Central memory CD8-positive, alpha-beta T cell (primary cell): ENCODE data around the gene CD209.

Experiments used
- ATAC-seq: fragments of 150-1000 bp; cut with Tn5 transposase; replicated peaks from 2 replicates; pipeline ENCODE4 v1.10.0; 2022; ENCODE audit warnings: mild to moderate bottlenecking, moderate FRiP score, moderate number of reproducible peaks; ENCODE audit not compliant: poor library complexity, severe bottlenecking; ENCODE audit errors: extremely low read depth
- DNase-seq, 2 donors: peaks; one replicate each; pipeline ENCODE4 v3.0.0; 2021; ENCODE audit warnings: low spot score in 2 of 2
- H3K27ac Mint-ChIP-seq: one replicate; pipeline ENCODE4 v1.8.0; 2022; ENCODE audit warnings: low read depth, mild to moderate bottlenecking, moderate library complexity, mixed read lengths
- H3K27me3 Mint-ChIP-seq: one replicate; pipeline ENCODE4 v1.8.0; 2022; ENCODE audit warnings: mixed read lengths
- H3K36me3 Mint-ChIP-seq: one replicate; pipeline ENCODE4 v1.8.0; 2022; ENCODE audit warnings: mild to moderate bottlenecking, moderate library complexity, mixed read lengths; ENCODE audit not compliant: insufficient read depth
- H3K4me1 Mint-ChIP-seq: one replicate; pipeline ENCODE4 v1.8.0; 2022; ENCODE audit warnings: mixed read lengths
- H3K4me3 Mint-ChIP-seq: one replicate; pipeline ENCODE4 v1.8.0; 2022; ENCODE audit warnings: mild to moderate bottlenecking, moderate library complexity, mixed read lengths
- H3K9me3 Mint-ChIP-seq: one replicate; pipeline ENCODE4 v1.8.0; 2022; ENCODE audit warnings: mixed read lengths

Gene CD209

GRCh38 chr19:7742991-7743390 is 4.3 kb downstream of the CD209 start:
- H3K36me3 Mint-ChIP-seq, result peaks cover 2% of the 10 kb centered on the region
- no peak for ATAC-seq

GRCh38 chr19:7742575-7742974 is 4.8 kb downstream of the CD209 start:
- Mint-ChIP-seq H3K27ac (no peak overlapping the region), H3K27me3 (peaks cover 13% of the 10 kb centered on the region), H3K36me3 (peaks cover 2% of the 10 kb centered on the region), H3K9me3 (no peaks in the 10 kb centered on the region), H3K4me1 (no peaks in the 10 kb centered on the region), H3K4me3 (no peak overlapping the region)
- DNase-seq (no peak), ATAC-seq (no peak)

More at GRCh38 chr19:7742991-7743390, 4.3 kb downstream of the CD209 start:
- no peak for DNase-seq
- Mint-ChIP-seq H3K4me3 (no peak overlapping the region), H3K4me1 (no peaks in the 10 kb centered on the region), H3K27me3 (peaks cover 13% of the 10 kb centered on the region), H3K9me3 (peaks cover 3% of the 10 kb centered on the region), H3K27ac (no peak overlapping the region)

- no peak for DNase-seq
- H3K4me1 Mint-ChIP-seq, result no peaks in the 10 kb centered on the region
- peaks cover 22% of the 10 kb centered on the region for H3K27me3 Mint-ChIP-seq
- H3K9me3 Mint-ChIP-seq, result no peaks in the 10 kb centered on the region
- H3K27ac Mint-ChIP-seq, result no peak overlapping the region
- H3K4me3 Mint-ChIP-seq, result no peak overlapping the region
- peaks cover 2% of the 10 kb centered on the region for H3K36me3 Mint-ChIP-seq
- no peak for ATAC-seq
Measured at GRCh38 chr19:7740682-7741054, 6.7 kb downstream of the CD209 start.

GRCh38 chr19:7739801-7740681 is 7.3 kb downstream of the CD209 start:
- peaks cover 2% of the 10 kb centered on the region for H3K36me3 Mint-ChIP-seq
- ATAC-seq (no peak), DNase-seq (no peak)
- no peaks in the 10 kb centered on the region for H3K4me1 Mint-ChIP-seq
- no peak overlapping the region for H3K4me3 Mint-ChIP-seq
- no peaks in the 10 kb centered on the region for H3K9me3 Mint-ChIP-seq
- H3K27ac Mint-ChIP-seq, result no peak overlapping the region
- peaks cover 22% of the 10 kb centered on the region for H3K27me3 Mint-ChIP-seq

GRCh38 chr19:7739211-7739755 is 8.1 kb downstream of the CD209 start:
- Mint-ChIP-seq H3K36me3 (peaks cover 2% of the 10 kb centered on the region), H3K4me3 (no peak overlapping the region), H3K27ac (no peak overlapping the region), H3K9me3 (no peaks in the 10 kb centered on the region), H3K4me1 (peaks cover 3% of the 10 kb centered on the region), H3K27me3 (peaks cover 29% of the 10 kb centered on the region)
- ATAC-seq (no peak), DNase-seq (no peak)

- no peak overlapping the region for H3K4me3 Mint-ChIP-seq
- ATAC-seq, result no peak
- peaks cover 39% of the 10 kb centered on the region for H3K27me3 Mint-ChIP-seq
- no peaks in the 10 kb centered on the region for H3K9me3 Mint-ChIP-seq
- no peak overlapping the region for H3K27ac Mint-ChIP-seq
- peaks cover 5% of the 10 kb centered on the region for H3K4me1 Mint-ChIP-seq
- peaks cover 2% of the 10 kb centered on the region for H3K36me3 Mint-ChIP-seq
- no peak for DNase-seq
Measured at GRCh38 chr19:7738023-7738422, 9.3 kb downstream of the CD209 start.

- Mint-ChIP-seq H3K36me3 (peaks cover 2% of the 10 kb centered on the region), H3K4me3 (no peak overlapping the region), H3K27me3 (peaks cover 47% of the 10 kb centered on the region), H3K4me1 (peaks cover 5% of the 10 kb centered on the region), H3K9me3 (no peaks in the 10 kb centered on the region), H3K27ac (no peak overlapping the region)
- no peak for ATAC-seq
- no peak for DNase-seq
Measured at GRCh38 chr19:7737215-7737614, 10.1 kb downstream of the CD209 start.

GRCh38 chr19:7736148-7736547 is 11.2 kb downstream of the CD209 start:
- DNase-seq (no peak), ATAC-seq (no peak)
- peaks cover 2% of the 10 kb centered on the region for H3K36me3 Mint-ChIP-seq
- peaks cover 58% of the 10 kb centered on the region for H3K27me3 Mint-ChIP-seq
- H3K4me1 Mint-ChIP-seq, result peaks cover 5% of the 10 kb centered on the region
- peak overlapping the region; percentile 53 for H3K27ac Mint-ChIP-seq
- H3K4me3 Mint-ChIP-seq, result no peak overlapping the region
- H3K9me3 Mint-ChIP-seq, result no peaks in the 10 kb centered on the region

- Mint-ChIP-seq H3K36me3 (peaks cover 3% of the 10 kb centered on the region), H3K4me3 (no peak overlapping the region), H3K9me3 (no peaks in the 10 kb centered on the region), H3K27ac (no peak overlapping the region), H3K4me1 (peaks cover 5% of the 10 kb centered on the region), H3K27me3 (peaks cover 74% of the 10 kb centered on the region)
- no peak for ATAC-seq
- no peak for DNase-seq
Measured at GRCh38 chr19:7734220-7735203, 12.8 kb downstream of the CD209 start.

- H3K27me3 Mint-ChIP-seq, result peaks cover 85% of the 10 kb centered on the region
- H3K4me3 Mint-ChIP-seq, result no peak overlapping the region
- no peak for DNase-seq
- H3K9me3 Mint-ChIP-seq, result no peaks in the 10 kb centered on the region
- H3K4me1 Mint-ChIP-seq, result peaks cover 6% of the 10 kb centered on the region
- no peak for ATAC-seq
- no peak overlapping the region for H3K27ac Mint-ChIP-seq
- H3K36me3 Mint-ChIP-seq, result peaks cover 3% of the 10 kb centered on the region
Measured at GRCh38 chr19:7733376-7733775, 14.0 kb downstream of the CD209 start.

- peaks cover 88% of the 10 kb centered on the region for H3K27me3 Mint-ChIP-seq
- peaks cover 10% of the 10 kb centered on the region for H3K4me1 Mint-ChIP-seq
- no peaks in the 10 kb centered on the region for H3K9me3 Mint-ChIP-seq
- no peak within 1 kb of the TSS for H3K4me3 Mint-ChIP-seq
- ATAC-seq (no peak), DNase-seq (no peak)
- peaks cover 1% of the 10 kb centered on the region for H3K36me3 Mint-ChIP-seq
- H3K27ac Mint-ChIP-seq, result no peak within 1 kb of the TSS
Measured at GRCh38 chr19:7732045-7732444, 15.3 kb downstream of the CD209 start, which contains the start of gene CLEC4G. Gene CLEC4G (minus strand): TSS chr19:7732110. CDS start chr19:7732102, 8 bp downstream.

GRCh38 chr19:7731615-7732014 is 15.7 kb downstream of the CD209 start:
- H3K4me1 Mint-ChIP-seq, result peaks cover 10% of the 10 kb centered on the region
- ATAC-seq (no peak), DNase-seq (no peak)
- H3K36me3 Mint-ChIP-seq, result peaks cover 1% of the 10 kb centered on the region
- H3K4me3 Mint-ChIP-seq, result no peak overlapping the region
- no peak overlapping the region for H3K27ac Mint-ChIP-seq
- H3K27me3 Mint-ChIP-seq, result peaks cover 85% of the 10 kb centered on the region
- no peaks in the 10 kb centered on the region for H3K9me3 Mint-ChIP-seq
